Neural cell (in vitro differentiated cells): ENCODE measurements around the gene PHACTR2. TPM values are rescaled to one million over a fixed set of nuclear protein-coding genes. Genes with fewer than 3 reads are reported as not detected.

Experiments
- H2AFZ ChIP-seq: fragments of 200-600, 300-800 bp; sonication (generic), shearing (Covaris generic); 2 replicates; pipeline ENCODE4 v1.6.0; 2014; ENCODE audit warnings: low read depth, mild to moderate bottlenecking, antibody characterized with exemption, low read length, moderate library complexity
- H3F3A ChIP-seq: fragments of 200-600 bp; shearing (Covaris generic); 2 replicates; pipeline ENCODE4 v1.6.1; 2016; ENCODE audit warnings: mild to moderate bottlenecking, moderate library complexity, mixed read lengths, antibody characterized with exemption, low read length; ENCODE audit not compliant: insufficient read depth, poor library complexity, severe bottlenecking
- H3K27ac ChIP-seq: fragments of 200-600, 300-800 bp; sonication (generic), shearing (Covaris generic); 2 replicates; pipeline ENCODE4 v1.5.1; 2014; ENCODE audit warnings: mild to moderate bottlenecking, low read length, moderate library complexity
- H3K27me3 ChIP-seq: fragments of 300-800, 200-600 bp; sonication (generic), shearing (Covaris generic); 2 replicates; pipeline ENCODE4 v1.6.0; 2014; ENCODE audit warnings: mild to moderate bottlenecking, low read depth, low read length, moderate library complexity; ENCODE audit not compliant: insufficient read depth
- H3K36me3 ChIP-seq: fragments of 300-800, 200-600 bp; sonication (generic), shearing (Covaris generic); 2 replicates; pipeline ENCODE4 v1.5.1; 2014; ENCODE audit warnings: mild to moderate bottlenecking, antibody characterized with exemption, low read length, moderate library complexity; ENCODE audit not compliant: insufficient read depth
- H3K4me2 ChIP-seq: fragments of 300-800, 200-600 bp; sonication (generic), shearing (Covaris generic); 2 replicates; pipeline ENCODE4 v1.6.0; 2014; ENCODE audit warnings: mild to moderate bottlenecking, low read length
- H3K4me3 ChIP-seq: fragments of 300-800, 200-600 bp; sonication (generic), shearing (Covaris generic); 2 replicates; pipeline ENCODE4 v1.5.1; 2014; ENCODE audit warnings: mild to moderate bottlenecking, low read length, moderate library complexity
- H3K79me2 ChIP-seq: fragments of 200-600 bp; shearing (Covaris generic); replicated peaks from 2 replicates; pipeline ENCODE4 v1.6.0; 2014; ENCODE audit warnings: mild to moderate bottlenecking, low read length, moderate library complexity; ENCODE audit not compliant: insufficient read depth
- H3K9ac ChIP-seq: fragments of 300-800, 200-600 bp; sonication (generic), shearing (Covaris generic); 2 replicates; pipeline ENCODE4 v1.6.1; 2016; ENCODE audit warnings: mild to moderate bottlenecking, low read length, mixed read lengths
- H3K9me2 ChIP-seq: fragments of 200-600 bp; shearing (Covaris generic); 2 replicates; pipeline ENCODE4 v1.6.1; 2016; ENCODE audit warnings: mild to moderate bottlenecking, low read length, mixed read lengths; ENCODE audit not compliant: insufficient read depth
- H3K9me3 ChIP-seq: fragments of 200-600, 300-800 bp; sonication (generic), shearing (Covaris generic); 2 replicates; pipeline ENCODE4 v1.6.1; 2016; ENCODE audit warnings: mild to moderate bottlenecking, mixed run types, low read length, moderate library complexity, mixed read lengths
- H4K20me1 ChIP-seq: fragments of 200-600 bp; shearing (Covaris generic); 2 replicates; pipeline ENCODE4 v1.6.1; 2016; ENCODE audit warnings: mild to moderate bottlenecking, mixed run types; ENCODE audit not compliant: insufficient read depth
- CTCF ChIP-seq: fragments of 450-650 bp; IDR thresholded peaks from 2 replicates; pipeline ENCODE4 v1.5.1; 2014; ENCODE audit warnings: antibody characterized with exemption, mild to moderate bottlenecking, moderate library complexity; ENCODE audit not compliant: poor library complexity, severe bottlenecking
- EP300 ChIP-seq: fragments of 450-650 bp; conservative IDR thresholded peaks from 2 replicates; pipeline ENCODE4 v1.6.1; 2014; ENCODE audit warnings: antibody characterized with exemption, mild to moderate bottlenecking, moderate library complexity; ENCODE audit not compliant: poor library complexity, severe bottlenecking
- EZH2 ChIP-seq: fragments of 200-600, 300-800 bp; shearing (Covaris generic), sonication (generic); IDR thresholded peaks from 2 replicates; pipeline ENCODE4 v1.6.1; 2014; ENCODE audit warnings: antibody characterized with exemption, low read length, borderline replicate concordance, mild to moderate bottlenecking; ENCODE audit not compliant: insufficient read depth, poor library complexity, severe bottlenecking
- MXI1 ChIP-seq: fragments of 450-650 bp; conservative IDR thresholded peaks from 2 replicates; pipeline ENCODE4 v1.6.1; 2014; ENCODE audit warnings: antibody characterized with exemption, mild to moderate bottlenecking; ENCODE audit not compliant: poor library complexity, severe bottlenecking
- POLR2AphosphoS5 ChIP-seq: IDR thresholded peaks from 2 replicates; pipeline ENCODE4 v1.6.1; 2012
- RAD21 ChIP-seq: fragments of 450-650 bp; conservative IDR thresholded peaks from 2 replicates; pipeline ENCODE4 v1.6.1; 2014; ENCODE audit warnings: antibody characterized with exemption, mild to moderate bottlenecking, moderate library complexity
- REST ChIP-seq: IDR thresholded peaks from 2 replicates; pipeline ENCODE4 v1.6.1; 2012; ENCODE audit warnings: borderline replicate concordance
- SMC3 ChIP-seq: fragments of 450-650 bp; conservative IDR thresholded peaks from 2 replicates; pipeline ENCODE4 v1.6.1; 2014; ENCODE audit warnings: antibody characterized with exemption, mild to moderate bottlenecking, moderate library complexity; ENCODE audit not compliant: poor library complexity
- TAF1 ChIP-seq: IDR thresholded peaks from 2 replicates; pipeline ENCODE4 v1.6.1; 2012; ENCODE audit warnings: low read depth
- polyA plus RNA-seq: library from polyadenylated mRNA; depleted of rRNA; stranded (reverse); fragments of >200 nt; gene quantifications from 2 replicates; pipeline ENCODE4 v1.2.3, GENCODE V29; 2014

PHACTR2 gene
- polyA plus RNA-seq, 1 donor from 2014 or later: 2.8 TPM

GRCh38 chr6:143752459-143752858 is 74.7 kb downstream of the PHACTR2 start:
- Histone ChIP-seq H3K36me3 (no peaks in the 10 kb centered on the region), H3K9me2 (no peaks in the 10 kb centered on the region), H3K4me2 (no peak overlapping the region), H2AFZ (no peak overlapping the region), H3F3A (no peaks in the 10 kb centered on the region), H3K4me3 (no peak overlapping the region), H3K9ac (no peak overlapping the region), H3K79me2 (no peaks in the 10 kb centered on the region), H3K27me3 (no peaks in the 10 kb centered on the region), H3K27ac (no peak overlapping the region), H3K9me3 (no peaks in the 10 kb centered on the region), H4K20me1 (no peaks in the 10 kb centered on the region)
- TF ChIP-seq TAF1: no peak
- no peak for TF ChIP-seq MXI1
- TF ChIP-seq RAD21: no peak
- TF ChIP-seq EZH2: no peak
- no peak for TF ChIP-seq EP300
- TF ChIP-seq POLR2AphosphoS5: no peak
- no peak for TF ChIP-seq REST
- no peak for TF ChIP-seq CTCF
- TF ChIP-seq SMC3: no peak

- Histone ChIP-seq H3K9me3 (no peaks in the 10 kb centered on the region), H3K36me3 (no peaks in the 10 kb centered on the region), H3K4me3 (no peak overlapping the region)
These were observed 75.9 kb downstream of the PHACTR2 start for GRCh38 chr6:143753678-143754077.

More at GRCh38 chr6:143753678-143754077, 75.9 kb downstream of the PHACTR2 start:
- H3K9me2 ChIP-seq: no peaks in the 10 kb centered on the region
- no peak overlapping the region for H2AFZ ChIP-seq
- H3K27ac ChIP-seq: no peak overlapping the region
- no peaks in the 10 kb centered on the region for H3K79me2 ChIP-seq
- no peaks in the 10 kb centered on the region for H3F3A ChIP-seq
- H3K27me3 ChIP-seq: no peaks in the 10 kb centered on the region
- no peak overlapping the region for H3K9ac ChIP-seq
- no peaks in the 10 kb centered on the region for H4K20me1 ChIP-seq
- no peak for TF ChIP-seq REST
- TF ChIP-seq CTCF: no peak
- TF ChIP-seq RAD21: no peak
- H3K4me2 ChIP-seq: no peak overlapping the region
